HS-27A (cell line): ENCODE results near the gene RIPOR3.
"Not testable (repeated sequence)": the region's sequence is repeated elsewhere in the genome, so short reads cannot be mapped to it uniquely, and the experiment has no call there.

ENCODE experiments used
- DNase-seq: peaks from one replicate; pipeline ENCODE4 v3.0.0-alpha.2; 2012; ENCODE audit warnings: low read depth, missing footprints

Gene RIPOR3

DNA sequence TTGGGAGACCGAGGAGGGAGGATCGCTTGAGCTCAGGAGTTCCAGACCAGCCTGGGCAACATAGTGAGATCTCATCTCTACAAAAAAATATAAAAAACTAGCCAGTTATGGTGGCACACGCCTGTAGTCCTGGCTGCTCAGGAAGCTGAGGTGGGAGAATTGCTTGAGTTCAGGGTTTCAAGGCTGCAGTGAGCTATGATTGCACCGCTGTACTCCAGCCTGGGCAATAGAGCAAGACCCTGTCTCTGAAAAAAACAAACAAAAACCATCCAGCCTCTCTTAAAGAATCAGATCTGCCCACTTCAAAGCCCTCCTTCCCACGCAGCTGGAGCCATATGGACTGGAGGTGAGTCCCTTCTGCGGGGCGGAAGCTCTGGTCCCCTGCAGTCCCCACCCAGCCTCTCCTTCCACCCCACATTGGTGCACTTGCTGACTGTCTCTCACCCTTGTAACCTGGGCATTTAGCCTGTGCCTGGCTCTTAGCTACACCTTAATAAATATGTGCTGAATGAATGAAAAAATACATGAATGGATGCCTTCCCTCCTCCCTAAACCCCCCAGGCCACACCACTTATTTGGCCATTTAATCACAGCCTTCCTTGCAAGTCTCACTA is 32.9 kb upstream of the RIPOR3 start:
- no peak for DNase-seq

DNA sequence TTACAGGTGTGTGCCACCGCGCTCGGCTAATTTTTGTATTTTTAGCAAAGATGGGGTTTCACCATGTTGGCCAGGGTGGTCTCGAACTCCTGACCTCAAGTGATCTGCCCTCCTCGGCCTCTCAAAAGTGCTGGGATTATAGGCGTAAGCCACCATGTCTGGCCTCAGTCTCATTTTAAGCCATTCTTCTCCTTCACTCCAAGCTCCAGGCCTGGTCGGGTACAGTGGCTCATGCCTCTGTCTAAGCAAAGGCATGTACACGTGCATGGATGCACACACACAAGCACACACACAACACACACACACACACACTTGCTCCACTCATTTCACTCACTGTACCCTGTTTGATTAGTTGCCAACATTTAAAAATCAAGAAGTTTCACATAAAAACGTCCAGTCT is 32.3 kb upstream of the RIPOR3 start:
- no peak for DNase-seq

DNA sequence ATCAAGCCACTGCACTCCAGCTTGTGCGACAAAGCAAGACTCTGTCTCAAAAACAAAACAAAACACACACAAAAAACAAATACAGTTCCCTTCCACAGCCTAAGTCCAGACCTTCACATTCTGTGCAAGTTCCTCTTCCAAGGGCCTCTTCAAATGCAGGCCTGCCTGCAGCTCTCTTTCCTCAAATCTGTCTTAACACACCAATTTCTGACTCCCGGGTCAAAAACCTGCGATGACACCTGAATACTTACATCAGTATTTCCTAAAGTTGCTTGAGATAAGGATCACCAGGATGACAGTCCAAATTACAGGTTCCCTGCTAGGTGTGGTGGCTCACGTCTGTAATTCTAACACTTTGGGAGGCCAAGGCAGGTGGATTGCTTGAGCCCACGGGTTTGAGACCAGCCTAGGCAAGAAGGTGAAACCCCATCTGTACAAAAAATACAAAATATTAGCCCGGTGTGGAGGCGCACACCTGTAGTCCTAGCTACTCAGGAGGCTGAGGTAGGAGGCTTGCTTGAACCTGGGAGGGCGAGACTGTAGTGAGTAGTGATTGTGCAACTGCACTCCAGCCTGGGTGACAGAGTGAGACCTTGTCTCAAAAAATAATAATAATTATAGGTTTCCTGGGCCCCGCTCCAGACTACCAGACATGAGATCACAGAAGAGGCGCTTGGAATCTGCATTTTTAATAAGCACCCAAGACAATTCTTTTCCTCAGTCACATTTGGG is 31.2 kb upstream of the RIPOR3 start:
- no peak for DNase-seq

DNA sequence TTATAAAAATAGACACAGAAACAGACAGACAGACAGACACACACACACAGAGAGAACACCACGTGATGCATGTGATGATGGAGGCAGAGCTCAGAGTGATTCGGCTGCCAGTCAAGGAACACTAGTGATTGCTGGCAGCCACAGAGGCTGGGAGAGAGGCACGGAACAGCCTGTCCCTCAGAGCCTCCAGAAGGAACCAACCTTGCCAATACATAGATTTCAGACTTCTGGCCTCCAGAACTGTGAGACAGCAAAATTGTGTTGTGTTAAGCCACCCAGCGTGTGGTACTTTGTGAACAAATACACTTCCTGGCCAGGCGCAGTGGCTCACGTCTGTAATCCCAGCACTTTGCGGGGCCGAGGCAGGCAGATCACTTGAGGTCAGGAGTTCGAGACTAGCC is 30.5 kb upstream of the RIPOR3 start:
- no peak for DNase-seq

DNA sequence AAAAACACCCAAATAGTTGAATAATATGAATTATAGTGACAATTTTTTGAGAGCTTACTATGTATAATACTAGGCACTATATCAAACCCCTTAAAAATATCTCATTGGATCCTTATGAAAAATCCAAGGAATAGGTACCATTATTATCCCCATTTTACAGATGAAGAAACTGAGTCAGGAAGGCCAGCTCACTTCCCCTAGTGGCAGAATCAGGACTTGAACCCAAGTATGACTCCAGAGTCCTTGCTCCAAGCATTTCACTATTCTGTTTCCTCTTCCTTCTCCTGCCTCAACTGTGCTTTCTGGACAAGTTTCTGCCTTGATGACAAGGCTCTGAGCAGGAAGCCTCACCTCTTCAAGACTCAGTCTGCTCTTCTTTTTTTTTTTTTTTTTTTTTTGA is 29.2 kb upstream of the RIPOR3 start:
- no peak for DNase-seq

DNA sequence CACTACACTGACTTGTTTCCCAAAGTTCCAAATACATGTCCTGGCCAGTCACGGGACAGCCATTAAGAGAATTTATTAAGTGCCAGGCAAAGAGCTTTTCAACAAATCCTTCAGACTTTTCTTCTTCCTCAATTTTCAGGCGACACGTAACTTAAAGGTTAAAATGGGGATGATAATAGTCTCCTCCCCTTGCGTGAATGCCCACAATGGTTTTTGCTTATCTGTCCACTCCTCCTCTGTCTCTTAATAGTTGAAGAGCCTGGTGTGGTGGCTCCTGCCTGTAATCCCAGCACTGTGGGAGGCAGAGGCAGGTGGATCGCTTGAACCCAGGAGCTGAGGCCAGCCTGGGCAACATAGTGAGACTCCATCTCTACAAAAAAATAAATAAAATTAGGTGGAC is 28.7 kb upstream of the RIPOR3 start:
- no peak for DNase-seq

DNA sequence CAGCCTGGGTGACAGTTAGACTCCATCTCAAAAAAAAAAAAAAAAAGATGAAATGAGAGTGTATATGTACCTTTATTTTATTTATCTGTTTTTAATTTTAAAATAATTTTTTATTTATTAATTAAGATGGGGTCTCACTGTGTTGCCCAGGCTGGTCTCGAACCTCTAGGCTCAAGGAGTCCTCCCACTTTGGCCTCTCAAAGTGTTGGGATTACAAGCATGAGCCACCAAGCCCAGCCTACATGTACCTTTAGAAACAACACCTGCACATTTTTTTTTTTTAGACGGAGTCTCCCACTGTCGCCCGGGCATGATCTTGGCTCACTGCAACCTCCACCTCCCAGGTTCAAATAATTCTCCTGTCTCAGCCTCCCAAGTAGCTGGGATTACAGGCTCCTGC is 28.0 kb upstream of the RIPOR3 start:
- DNase-seq, result no peak

DNA sequence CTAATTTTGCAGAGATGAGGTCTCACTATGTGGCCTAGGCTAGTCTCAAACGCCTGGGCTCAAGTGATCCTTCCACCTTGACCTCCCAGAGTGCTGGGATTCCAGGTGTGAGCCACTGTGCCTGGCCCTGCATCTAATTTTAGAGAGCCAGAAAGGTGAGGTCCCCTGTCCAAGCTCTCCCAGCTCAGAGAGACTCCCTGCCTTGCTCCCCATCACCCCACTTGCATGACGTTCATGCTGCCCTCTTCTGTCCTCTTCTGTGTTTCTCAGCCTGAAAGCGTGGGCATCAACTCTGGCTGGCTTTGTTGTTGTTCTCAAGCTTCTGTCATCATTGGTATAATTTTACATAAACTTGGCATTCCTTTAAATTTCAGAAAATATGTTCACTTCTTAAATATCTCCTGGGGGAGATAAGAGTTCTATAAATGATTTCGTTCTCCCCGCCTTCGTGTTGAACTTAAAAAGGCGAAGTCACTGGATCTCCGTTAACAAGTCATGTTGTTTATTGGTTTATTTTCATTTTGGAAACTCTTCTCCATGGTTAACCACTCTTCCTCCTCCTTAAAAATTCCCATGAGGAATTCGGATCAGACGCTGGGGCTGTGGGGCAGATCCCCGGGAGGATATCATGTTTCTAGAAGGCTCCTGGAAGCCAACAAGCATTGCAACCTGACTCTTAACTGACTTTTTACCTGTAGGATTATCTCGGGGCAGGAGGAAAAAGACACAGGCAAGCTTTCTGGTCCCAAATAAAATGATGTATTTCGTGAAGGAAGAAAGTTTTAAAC is 26.8 kb upstream of the RIPOR3 start:
- DNase-seq, result no peak

DNA sequence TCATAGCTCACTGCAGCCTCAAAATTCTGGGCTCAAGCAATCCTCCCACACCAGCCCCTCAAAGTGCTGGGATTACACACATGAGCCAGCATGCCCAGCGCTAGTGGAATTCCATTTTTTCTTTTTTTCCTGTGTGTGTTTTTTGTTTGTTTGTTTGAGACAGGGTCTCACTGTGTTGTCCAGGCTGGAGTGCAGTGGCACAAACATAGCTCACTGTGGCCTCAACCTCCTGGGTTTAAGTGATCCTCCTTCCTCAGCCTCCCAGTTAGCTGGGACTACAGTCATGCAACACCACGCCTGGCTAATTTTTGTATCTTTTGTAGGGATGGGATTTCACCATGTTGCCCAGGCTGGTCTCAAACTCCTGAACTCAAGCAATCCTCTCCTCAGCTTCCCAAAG is 26.0 kb upstream of the RIPOR3 start:
- DNase-seq, result no peak

DNA sequence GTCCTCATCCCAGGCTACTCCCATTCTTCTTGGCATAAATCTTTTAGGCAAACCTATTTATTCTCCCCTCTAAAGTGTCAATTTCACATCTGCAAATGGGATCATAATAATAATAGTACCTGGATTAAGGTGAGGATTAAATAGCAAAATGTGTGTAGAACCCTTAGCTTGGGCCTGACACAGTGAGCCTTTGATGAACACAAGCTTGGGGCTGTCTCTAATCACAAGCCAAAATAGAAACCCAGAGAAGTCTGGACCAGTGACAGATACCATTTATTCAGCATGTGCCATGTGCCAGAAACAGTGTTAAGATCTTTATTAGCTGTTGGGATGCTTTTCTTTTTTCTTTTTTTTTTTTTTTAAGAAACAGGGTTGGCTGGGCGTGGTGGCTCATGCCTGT is 25.2 kb upstream of the RIPOR3 start:
- no peak for DNase-seq

DNA sequence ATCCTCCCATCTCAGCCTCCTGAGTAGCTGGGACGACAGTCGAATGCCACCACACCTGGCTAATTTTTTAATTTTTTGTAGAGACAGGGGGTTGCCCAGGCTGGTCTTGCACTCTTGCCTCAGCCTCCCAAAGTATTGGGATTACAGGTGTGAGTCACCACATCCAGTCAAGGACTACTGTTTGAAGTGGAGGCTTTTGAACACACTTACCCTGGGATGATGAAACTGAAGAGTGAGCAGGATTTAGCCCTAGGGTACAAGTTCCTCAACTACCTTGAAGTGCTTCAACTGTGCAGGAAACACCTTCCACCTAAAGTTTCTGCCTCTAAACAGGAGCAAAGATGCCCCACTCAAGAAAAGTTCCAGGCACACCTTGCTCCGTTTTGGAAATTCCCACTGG is 24.4 kb upstream of the RIPOR3 start:
- DNase-seq, result no peak

DNA sequence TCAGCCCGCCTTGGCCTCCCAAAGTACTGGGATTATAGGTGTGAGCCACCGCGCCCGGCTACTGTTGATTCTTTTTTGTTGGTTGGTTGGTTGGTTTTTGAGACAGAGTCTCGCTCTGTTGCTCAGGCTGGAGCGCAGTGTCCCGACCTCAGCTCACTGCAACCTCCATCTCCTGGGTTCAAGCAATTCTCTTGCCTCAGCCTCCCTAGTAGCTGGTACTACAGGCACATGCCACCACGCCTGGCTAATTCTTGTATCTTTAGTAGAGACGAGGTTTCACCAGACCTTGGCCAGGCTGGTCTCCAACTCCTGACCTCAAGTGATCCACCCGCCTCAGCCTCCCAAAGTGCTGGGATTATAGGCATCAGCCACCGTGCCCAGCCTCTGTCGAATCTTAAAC is 23.1 kb upstream of the RIPOR3 start:
- not testable (repeated sequence) for DNase-seq

DNA sequence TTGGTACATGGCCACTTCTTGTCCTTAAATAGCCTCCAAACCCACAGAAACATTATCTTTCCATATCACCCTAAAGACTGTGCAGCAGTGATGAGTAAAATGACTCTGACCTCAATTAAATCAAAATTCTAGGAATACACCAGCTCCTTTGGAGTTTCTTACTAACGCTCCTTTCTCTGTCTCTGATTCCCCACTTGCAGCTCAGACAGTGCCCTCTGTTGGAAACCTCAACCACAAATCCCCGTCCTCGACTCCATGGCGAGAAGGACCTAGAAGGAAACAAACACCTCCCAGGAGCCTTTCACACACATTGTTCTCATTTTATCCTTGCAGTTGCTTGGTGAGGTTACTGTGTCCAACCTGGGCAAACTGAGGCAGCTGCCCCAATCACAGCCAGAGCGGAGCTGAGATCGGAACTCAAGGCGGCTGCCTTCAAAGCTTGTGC is 22.3 kb upstream of the RIPOR3 start:
- no peak for DNase-seq

DNA sequence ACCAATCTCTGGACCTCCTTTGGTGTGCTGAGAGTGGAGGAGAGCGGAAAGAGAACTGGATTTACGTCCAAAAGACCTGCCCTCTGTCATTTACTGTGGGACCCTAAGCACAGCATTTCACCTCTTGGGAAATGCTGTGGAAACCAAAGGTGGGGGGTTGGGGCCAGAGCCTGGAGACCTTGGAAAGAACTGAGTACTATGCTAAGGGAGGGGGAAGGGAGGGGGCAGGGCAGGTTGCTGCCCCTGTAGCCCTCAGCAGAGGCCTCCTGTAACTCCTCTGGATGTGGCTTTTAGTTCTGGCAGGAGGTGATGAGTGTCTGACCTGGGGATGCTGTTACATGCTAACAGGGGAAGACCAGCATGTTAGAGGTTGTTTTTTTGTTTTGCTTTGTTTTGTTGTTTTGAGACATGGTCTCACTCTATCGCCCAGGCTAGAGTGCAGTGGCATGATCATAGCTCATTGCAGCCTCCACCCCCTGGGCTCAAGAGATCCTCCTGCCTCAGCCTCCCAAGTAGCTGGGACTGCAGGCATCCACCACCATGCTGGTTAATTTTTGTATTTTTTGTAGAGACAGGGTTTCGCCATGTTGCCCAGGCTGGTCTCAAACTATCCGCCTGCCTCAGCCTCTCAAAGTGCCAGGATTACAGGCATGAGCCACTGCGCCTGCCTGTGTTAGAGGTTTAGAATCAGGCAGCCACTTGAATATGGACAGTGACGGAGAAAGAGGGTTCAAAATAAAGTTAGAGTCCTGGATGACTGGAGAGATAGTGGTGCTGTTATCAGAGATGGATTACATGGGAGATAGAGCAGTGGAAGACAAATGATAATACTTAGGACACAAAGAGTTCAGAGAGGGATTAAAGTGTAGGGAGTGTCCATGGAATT is 21.7 kb upstream of the RIPOR3 start:
- DNase-seq, result no peak

DNA sequence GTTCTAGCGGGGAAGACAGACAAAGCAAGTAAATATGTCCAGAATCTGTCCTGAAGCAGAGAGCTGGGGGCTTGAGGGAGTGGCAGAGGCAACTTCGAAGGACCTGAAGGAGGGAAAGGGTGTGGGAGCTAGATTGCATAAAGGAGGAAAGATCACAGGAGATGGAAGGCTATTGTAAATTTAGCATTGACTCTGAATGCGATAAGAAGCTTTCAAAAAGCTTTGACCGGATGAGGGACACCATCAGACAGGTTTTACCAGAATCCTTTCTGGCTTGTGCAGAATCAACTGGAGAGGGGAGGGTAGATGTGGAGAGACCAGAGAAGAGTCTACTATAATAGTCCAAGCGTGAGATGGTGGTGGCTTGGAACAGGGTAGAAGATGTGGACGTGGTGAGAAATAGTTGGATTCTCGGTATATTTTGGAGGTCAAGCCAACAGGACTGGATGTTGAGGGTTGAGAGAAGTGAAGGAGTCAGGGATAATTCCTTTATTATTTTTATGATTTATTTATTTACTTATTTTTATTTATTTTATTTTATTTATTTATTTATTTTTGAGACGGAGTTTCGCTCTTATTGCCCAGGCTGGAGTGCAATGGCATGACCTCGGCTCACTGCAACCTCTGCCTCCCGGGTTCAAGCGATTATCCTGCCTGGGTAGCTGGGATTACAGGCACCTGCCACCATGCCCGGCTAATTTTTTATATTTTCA is 19.9 kb upstream of the RIPOR3 start:
- DNase-seq, result no peak

DNA sequence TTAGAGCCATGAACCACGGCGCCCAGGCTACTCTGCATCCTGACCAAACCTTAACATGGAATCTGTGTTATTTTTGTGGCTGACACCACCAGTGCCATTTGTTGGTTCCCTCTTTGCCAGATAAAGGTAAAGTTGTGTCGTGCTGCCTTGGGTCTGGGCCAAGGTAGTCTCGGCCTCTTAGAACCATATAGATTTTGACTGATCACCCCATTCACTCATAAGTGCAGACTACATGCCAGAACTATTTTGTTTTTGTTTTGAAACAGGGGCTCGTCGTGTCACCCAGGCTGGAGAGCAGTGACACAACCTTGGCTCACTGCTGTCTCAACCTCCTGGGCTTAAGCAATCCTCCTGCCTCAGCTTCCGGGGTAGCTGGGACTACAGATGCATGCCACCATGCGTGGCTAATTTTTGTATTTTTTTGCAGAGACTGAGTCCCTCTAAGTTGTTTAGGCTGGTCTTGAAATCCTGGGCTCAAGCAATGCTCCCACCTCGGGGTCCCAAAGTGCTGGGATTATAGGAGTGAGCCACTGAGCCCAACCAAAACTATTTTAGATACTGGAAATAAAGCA is 19.2 kb upstream of the RIPOR3 start:
- no peak for DNase-seq

DNA sequence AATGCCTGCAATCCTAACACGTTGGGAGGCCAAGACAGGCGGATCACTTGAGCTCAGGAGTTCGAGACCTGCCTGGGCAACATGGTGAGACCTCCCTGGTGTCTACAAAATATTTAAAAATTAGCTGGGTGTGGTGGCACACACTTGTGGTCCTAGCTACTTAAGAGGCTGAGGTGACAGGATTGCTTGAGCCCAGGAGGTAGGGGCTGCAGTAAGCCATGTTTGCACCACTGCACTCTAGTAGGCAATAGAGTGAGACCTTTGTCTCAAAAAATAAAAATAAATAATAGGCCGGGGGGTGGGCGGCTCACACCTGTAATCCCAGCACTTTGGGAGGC is 18.3 kb upstream of the RIPOR3 start:
- DNase-seq, result no peak

DNA sequence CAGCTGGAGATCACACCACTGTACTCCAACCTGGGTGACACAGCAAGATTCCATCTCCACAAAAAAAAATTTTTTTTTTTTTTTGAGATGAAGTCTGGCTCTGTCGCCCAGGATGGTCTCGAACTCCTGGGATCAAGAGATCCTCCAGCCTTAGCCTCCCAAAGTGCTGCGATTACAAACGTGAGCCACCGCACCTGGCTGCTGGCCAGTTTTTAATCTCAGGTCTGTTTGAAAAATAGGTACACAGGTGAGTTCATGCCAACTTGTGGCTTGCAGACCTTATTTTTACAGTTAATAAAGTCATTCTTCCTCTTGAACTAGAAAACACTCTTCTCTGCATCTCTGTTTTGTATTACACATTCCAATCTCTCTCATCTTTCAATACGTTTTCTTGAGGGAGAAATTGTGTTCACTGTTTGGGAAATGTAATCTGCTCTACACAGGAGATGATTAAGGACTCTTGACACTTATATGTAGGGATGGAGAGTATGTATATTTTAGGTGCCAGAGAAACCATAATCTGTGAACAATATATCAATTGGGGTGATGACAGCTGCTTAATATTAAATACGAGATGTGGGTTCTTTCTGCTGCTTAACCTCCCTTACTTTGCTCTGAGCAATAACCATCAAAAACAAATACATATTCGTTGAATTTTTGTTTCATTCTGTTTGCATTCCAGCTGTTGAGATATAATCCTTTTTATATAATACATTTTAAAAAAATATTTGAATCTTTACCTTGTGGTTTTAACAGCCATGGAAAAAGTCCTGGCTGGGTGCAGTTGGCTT is 17.7 kb upstream of the RIPOR3 start:
- DNase-seq, result no peak

DNA sequence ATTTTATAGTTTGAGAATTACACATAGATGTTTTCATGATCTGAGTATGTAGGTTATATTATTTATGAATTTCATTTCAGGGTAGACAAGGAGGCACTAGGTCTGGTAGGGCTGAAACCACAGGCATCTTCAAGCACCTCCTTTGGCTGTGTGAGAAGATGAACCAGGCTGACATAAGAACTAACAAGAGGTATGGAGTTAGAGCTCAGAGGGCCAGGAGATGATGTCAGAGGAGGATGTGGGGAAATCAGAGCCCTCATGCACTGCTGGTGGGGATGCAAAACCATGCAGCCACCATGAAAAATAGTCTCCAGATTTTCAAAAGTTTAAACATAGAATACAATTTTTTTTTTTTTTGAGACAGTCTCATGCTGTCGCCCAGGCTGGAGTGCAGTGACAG is 13.6 kb upstream of the RIPOR3 start:
- no peak for DNase-seq

DNA sequence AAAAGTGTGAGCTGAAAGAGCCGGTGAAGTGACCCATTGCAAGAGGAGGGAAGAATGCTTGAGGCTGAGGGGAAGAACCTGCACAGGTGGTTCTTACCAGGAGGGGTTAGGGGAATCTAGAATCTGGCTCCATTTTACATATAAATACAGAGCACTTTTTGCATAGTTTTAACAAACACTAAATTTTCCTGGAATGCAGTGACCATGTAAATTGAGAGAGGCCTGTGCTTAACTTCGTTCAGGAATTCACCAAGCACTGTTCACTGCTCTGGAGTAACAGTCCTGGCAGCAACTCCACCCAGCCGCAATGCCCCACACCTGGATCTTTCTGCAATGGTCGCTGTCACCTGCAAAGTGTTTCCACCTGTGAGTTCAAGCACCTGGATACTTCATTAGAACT is 13.2 kb upstream of the RIPOR3 start:
- no peak for DNase-seq
